RWPE2 (cell line): ENCODE results near the gene SLC6A9.

Source experiments
- ATAC-seq: fragments of 200-7000 bp; cut with Tn5 transposase; 3 replicates; pipeline ENCODE4 v1.9.1; 2021; ENCODE audit warnings: low read depth
- DNase-seq: peaks from one replicate; pipeline ENCODE4 v3.0.0-alpha.2; 2020; ENCODE audit warnings: low spot score
- H3K27ac ChIP-seq: fragments of 450-650 bp; 2 replicates; pipeline ENCODE4 v1.5.1; 2017; ENCODE audit warnings: mild to moderate bottlenecking; ENCODE audit not compliant: poor library complexity, severe bottlenecking
- H3K27me3 ChIP-seq: fragments of 250-450 bp; sonication (Bioruptor Pico); 2 replicates; pipeline ENCODE4 v1.5.1; 2021; ENCODE audit warnings: mild to moderate bottlenecking, moderate library complexity; ENCODE audit not compliant: insufficient read depth, poor library complexity, severe bottlenecking
- H3K36me3 ChIP-seq: fragments of 250-450 bp; sonication (Bioruptor Pico); 2 replicates; pipeline ENCODE4 v1.5.1; 2020; ENCODE audit warnings: low read depth, mild to moderate bottlenecking, moderate library complexity
- H3K4me1 ChIP-seq: fragments of 250-450 bp; sonication (Bioruptor Pico); 2 replicates; pipeline ENCODE4 v1.5.1; 2021; ENCODE audit warnings: mild to moderate bottlenecking, moderate library complexity; ENCODE audit not compliant: insufficient read depth, poor library complexity, severe bottlenecking
- H3K4me3 ChIP-seq: fragments of 250-450 bp; sonication (Bioruptor Pico); 2 replicates; pipeline ENCODE4 v1.5.1; 2021; ENCODE audit warnings: mild to moderate bottlenecking, moderate library complexity; ENCODE audit not compliant: severe bottlenecking
- H3K9me3 ChIP-seq: fragments of 250-450 bp; sonication (Bioruptor Pico); 2 replicates; pipeline ENCODE4 v1.5.1; 2021; ENCODE audit warnings: mild to moderate bottlenecking, moderate library complexity; ENCODE audit not compliant: severe bottlenecking
- CTCF ChIP-seq: fragments of 450-650 bp; IDR thresholded peaks from one replicate; pipeline ENCODE4 v1.5.1; 2017; ENCODE audit warnings: mild to moderate bottlenecking, moderate library complexity; ENCODE audit not compliant: poor library complexity, severe bottlenecking

SLC6A9 gene

GRCh38 chr1:43947874-43948437 lies 83.3 kb downstream of the SLC6A9 start:
- no peak for TF ChIP-seq CTCF
- Histone ChIP-seq H3K27me3 (no peaks in the 10 kb centered on the region), H3K9me3 (no peaks in the 10 kb centered on the region), H3K4me1 (peaks cover 8% of the 10 kb centered on the region), H3K36me3 (0 out of 2 replicates have a peak, but pooled peaks cover 4% of the 10 kb centered on the region), H3K4me3 (peak overlapping the region; percentile 50), H3K27ac (peak overlapping the region; percentile 60)
- no peak for ATAC-seq
- DNase-seq: no peak

GRCh38 chr1:43947061-43947873 lies 84.0 kb downstream of the SLC6A9 start:
- no peak for ATAC-seq
- Histone ChIP-seq H3K36me3 (0 out of 2 replicates have a peak, but pooled peaks cover 4% of the 10 kb centered on the region), H3K9me3 (no peaks in the 10 kb centered on the region), H3K27me3 (no peaks in the 10 kb centered on the region), H3K27ac (peak overlapping the region; percentile 60), H3K4me1 (peaks cover 8% of the 10 kb centered on the region), H3K4me3 (peak overlapping the region; percentile 50)
- DNase-seq: no peak
- no peak for TF ChIP-seq CTCF
